Measurements from ENCODE around the gene ACTRT2. TPM values are rescaled to one million over a fixed set of nuclear protein-coding genes. Genes with fewer than 3 reads are reported as not detected.

Gene ACTRT2
- total RNA-seq: not detected

GRCh38 chr1:3021233-3021671, at the start of gene ACTRT2:
Gene ACTRT2, plus strand, starts transcription at chr1:3021467. Its CDS starts 220 bp downstream, at chr1:3021687.

GRCh38 chr1:3068564-3069431, 47.5 kb downstream of the ACTRT2 start, which contains the start of gene PRDM16:
Gene PRDM16, plus strand, starts transcription at chr1:3069203. Its CDS starts 57 bp downstream, at chr1:3069260.

Other genes starting within 250 kb of the ACTRT2 start
- gene TTC34, start 219.8 kb upstream of the ACTRT2 start, total RNA-seq: under 1 TPM; under 0.01 to 0.34 TPM
- gene PRDM16, start 47.7 kb downstream of the ACTRT2 start, total RNA-seq: under 1 TPM in 1 of 2 donors, not detected in 1; under 0.01 TPM

All from melanocyte of skin (primary cell).